Lung (tissue), 12 donors: ENCODE measurements around the gene RETREG1. TPM values are rescaled to one million over a fixed set of nuclear protein-coding genes. Genes with fewer than 3 reads are reported as not detected.

Experiments used
- ATAC-seq: fragments of 200-7000 bp; cut with Tn5 transposase; one replicate; pipeline ENCODE4 v1.9.1; 2020; ENCODE audit warnings: moderate number of reproducible peaks; ENCODE audit not compliant: insufficient read depth, low FRiP score
- DNase-seq, 3 donors: peaks; one replicate each; pipeline ENCODE4 v3.0.0-alpha.2; 2013 to 2017
- H3K27ac ChIP-seq, 2 donors: one replicate each; pipeline ENCODE4 v1.5.1; 2013; ENCODE audit warnings: mild to moderate bottlenecking in 2 of 2, moderate library complexity in 2 of 2, control low read depth in 1 of 2, inconsistent platforms in 1 of 2, low read depth in 1 of 2, low read length in 1 of 2
- H3K27me3 ChIP-seq, 3 donors: one replicate each; pipeline ENCODE4 v1.5.1; 2013; ENCODE audit warnings: low read length in 2 of 3; ENCODE audit not compliant: control insufficient read depth in 3 of 3, insufficient read depth in 3 of 3
- H3K36me3 ChIP-seq, 4 donors: one replicate each; pipeline ENCODE4 v1.5.1; 2013; ENCODE audit warnings: low read length in 4 of 4, mild to moderate bottlenecking in 1 of 4, moderate library complexity in 1 of 4; ENCODE audit not compliant: control insufficient read depth in 4 of 4, insufficient read depth in 4 of 4
- H3K4me1 ChIP-seq, 5 donors: one replicate each; pipeline ENCODE4 v1.5.1; 2013; ENCODE audit warnings: low read length in 5 of 5, mild to moderate bottlenecking in 2 of 5, moderate library complexity in 1 of 5; ENCODE audit not compliant: control insufficient read depth in 5 of 5, insufficient read depth in 5 of 5
- H3K4me3 ChIP-seq: one replicate; pipeline ENCODE4 v1.5.1; 2013; ENCODE audit warnings: mild to moderate bottlenecking, control low read depth, moderate library complexity
- H3K9ac ChIP-seq, 2 donors: one replicate each; pipeline ENCODE4 v1.5.1; 2013; ENCODE audit warnings: low read length in 2 of 2, control low read depth in 1 of 2; ENCODE audit not compliant: insufficient read depth in 1 of 2
- H3K9me3 ChIP-seq, 4 donors: one replicate each; pipeline ENCODE4 v1.5.1; 2013; ENCODE audit warnings: low read length in 3 of 4, mild to moderate bottlenecking in 1 of 4, moderate library complexity in 1 of 4; ENCODE audit not compliant: control insufficient read depth in 4 of 4, insufficient read depth in 3 of 4
- WGBS, 2 donors: extraction: QIAGEN DNeasy Blood & Tissue Kit; methylation state at CpG; one replicate each; pipeline ENCODE4 v1.1.7; 2013; 5-methylcytosine and 5-hydroxymethylcytosine counted together
- polyA plus RNA-seq, 2 donors: library from polyadenylated mRNA; stranded (reverse); fragments of 200-250 nt; gene quantifications; one replicate each; pipeline ENCODE4 v1.2.1, GENCODE V29; 2013
- total RNA-seq, 2 donors: library from RNA; depleted of rRNA in 1 of 2; stranded (reverse); fragments of >200 nt in 1 of 2; gene quantifications; one replicate each; pipeline ENCODE4 v1.2.1, GENCODE V29; 2014 to 2021
- TF ChIP-seq, protein P1 (sequence below): IDR thresholded peaks from 2 replicates; pipeline ENCODE4 v1.5.1; 2012; ENCODE audit warnings: mild to moderate bottlenecking; ENCODE audit errors: control extremely low read depth, extremely low read depth
- donor health status: control.
- donor health status: control.
- donor health status: Bipolar disorder and iron deficiency.
- donor health status: healthy.
- donor health status: DM: yes; HTN: yes; CAD: no.

RETREG1 gene
- total and polyA plus RNA-seq, 4 donors = 6.8 to 19.5 (median 9.6) TPM

DNA sequence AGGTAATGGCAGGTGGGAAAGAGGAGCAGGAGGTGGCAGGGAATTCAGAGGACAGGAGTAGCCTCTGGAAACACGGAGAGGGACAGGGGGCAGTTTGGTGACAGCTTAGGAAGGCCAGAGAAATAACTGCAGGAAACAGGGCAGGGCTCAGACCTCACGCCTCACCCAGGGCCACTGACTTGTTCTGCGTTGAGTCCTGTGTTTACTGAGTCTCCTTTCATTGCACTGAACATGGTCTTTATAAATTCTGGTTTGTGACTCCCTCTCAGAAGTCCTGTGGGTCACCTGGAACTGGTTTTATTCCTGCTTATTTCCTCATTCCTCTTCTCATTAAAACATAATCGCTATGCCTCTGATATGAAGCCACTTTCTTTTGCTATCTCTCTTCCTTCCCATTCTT is 96.0 kb downstream of the RETREG1 start:
- no peak overlapping the region for H3K9ac ChIP-seq

DNA sequence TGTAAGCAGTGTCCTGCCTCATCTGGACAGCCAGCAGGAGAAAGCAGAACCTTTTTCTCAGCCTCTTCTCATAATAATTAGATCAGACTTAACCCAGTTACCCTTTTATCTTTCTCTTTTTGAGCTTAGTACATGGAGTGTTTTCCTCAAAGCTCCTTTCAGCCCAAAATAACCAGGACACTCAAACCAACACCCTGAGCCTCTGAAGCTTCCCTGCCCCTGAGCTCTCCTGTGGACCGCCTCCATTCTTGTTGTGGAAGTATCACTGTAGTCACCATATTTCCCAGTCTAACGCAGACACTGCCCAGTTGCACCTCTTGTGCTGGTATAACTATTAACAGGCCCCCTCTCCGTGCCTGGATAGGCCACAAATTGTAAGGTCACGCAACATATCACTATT is 97.4 kb downstream of the RETREG1 start:
- ATAC-seq = no peak
- TF ChIP-seq, protein P1, sequence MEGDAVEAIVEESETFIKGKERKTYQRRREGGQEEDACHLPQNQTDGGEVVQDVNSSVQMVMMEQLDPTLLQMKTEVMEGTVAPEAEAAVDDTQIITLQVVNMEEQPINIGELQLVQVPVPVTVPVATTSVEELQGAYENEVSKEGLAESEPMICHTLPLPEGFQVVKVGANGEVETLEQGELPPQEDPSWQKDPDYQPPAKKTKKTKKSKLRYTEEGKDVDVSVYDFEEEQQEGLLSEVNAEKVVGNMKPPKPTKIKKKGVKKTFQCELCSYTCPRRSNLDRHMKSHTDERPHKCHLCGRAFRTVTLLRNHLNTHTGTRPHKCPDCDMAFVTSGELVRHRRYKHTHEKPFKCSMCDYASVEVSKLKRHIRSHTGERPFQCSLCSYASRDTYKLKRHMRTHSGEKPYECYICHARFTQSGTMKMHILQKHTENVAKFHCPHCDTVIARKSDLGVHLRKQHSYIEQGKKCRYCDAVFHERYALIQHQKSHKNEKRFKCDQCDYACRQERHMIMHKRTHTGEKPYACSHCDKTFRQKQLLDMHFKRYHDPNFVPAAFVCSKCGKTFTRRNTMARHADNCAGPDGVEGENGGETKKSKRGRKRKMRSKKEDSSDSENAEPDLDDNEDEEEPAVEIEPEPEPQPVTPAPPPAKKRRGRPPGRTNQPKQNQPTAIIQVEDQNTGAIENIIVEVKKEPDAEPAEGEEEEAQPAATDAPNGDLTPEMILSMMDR = no peak

More for the DNA sequence above, 96.0 kb downstream of the RETREG1 start:
- Histone ChIP-seq H3K36me3 (no peaks in the 10 kb centered on the region), H3K9me3 (no peaks in the 10 kb centered on the region), H3K27ac (no peak overlapping the region), H3K27me3 (no peaks in the 10 kb centered on the region), H3K4me3 (no peak overlapping the region), H3K4me1 (peaks cover 0 to 7% (median 0%) of the 10 kb centered on the region in 5 donors)
- TF ChIP-seq, protein P1 = no peak
- WGBS, 2 donors = 58 to 75% methylated on average over 4 of the region's 4 CpGs
- DNase-seq = no peak
- ATAC-seq = no peak

DNA sequence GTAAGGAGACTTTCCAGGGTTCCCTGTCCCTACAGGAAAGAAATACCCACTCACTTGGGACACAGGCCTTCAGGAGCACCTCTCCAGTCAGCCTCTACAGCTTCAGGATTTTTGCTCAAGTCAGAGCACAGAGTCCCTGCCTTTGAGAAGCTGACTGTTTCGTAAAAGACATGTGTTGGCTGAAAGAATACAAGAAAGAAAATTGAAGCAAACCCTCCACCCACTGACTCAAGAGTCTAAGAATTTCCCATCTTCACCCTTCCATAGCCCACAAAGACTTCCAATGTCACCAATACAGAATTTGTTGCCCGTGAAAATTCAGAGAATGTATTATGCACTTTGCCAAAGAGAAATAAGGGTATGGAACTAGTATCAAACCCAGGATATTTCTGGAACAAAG is 98.2 kb downstream of the RETREG1 start:
- Histone ChIP-seq H3K4me1 (peaks cover 0 to 7% (median 0%) of the 10 kb centered on the region in 5 donors), H3K27me3 (no peaks in the 10 kb centered on the region), H3K9ac (no peak overlapping the region), H3K9me3 (no peaks in the 10 kb centered on the region), H3K36me3 (no peaks in the 10 kb centered on the region), H3K27ac (no peak overlapping the region), H3K4me3 (no peak overlapping the region)
- DNase-seq = no peak
- TF ChIP-seq, protein P1 = no peak
- WGBS, 2 donors = 94 to 97% methylated on average over 2 of the region's 2 CpGs
- no peak for ATAC-seq

More for the DNA sequence above, 97.4 kb downstream of the RETREG1 start:
- Histone ChIP-seq H3K9me3 (no peaks in the 10 kb centered on the region), H3K4me1 (peaks cover 0 to 7% (median 0%) of the 10 kb centered on the region in 5 donors), H3K4me3 (no peak overlapping the region), H3K36me3 (no peaks in the 10 kb centered on the region), H3K27me3 (no peaks in the 10 kb centered on the region), H3K9ac (no peak overlapping the region), H3K27ac (no peak overlapping the region)
- DNase-seq = no peak
- 90 to 96% methylated on average over 4 of the region's 4 CpGs for WGBS, 2 donors

DNA sequence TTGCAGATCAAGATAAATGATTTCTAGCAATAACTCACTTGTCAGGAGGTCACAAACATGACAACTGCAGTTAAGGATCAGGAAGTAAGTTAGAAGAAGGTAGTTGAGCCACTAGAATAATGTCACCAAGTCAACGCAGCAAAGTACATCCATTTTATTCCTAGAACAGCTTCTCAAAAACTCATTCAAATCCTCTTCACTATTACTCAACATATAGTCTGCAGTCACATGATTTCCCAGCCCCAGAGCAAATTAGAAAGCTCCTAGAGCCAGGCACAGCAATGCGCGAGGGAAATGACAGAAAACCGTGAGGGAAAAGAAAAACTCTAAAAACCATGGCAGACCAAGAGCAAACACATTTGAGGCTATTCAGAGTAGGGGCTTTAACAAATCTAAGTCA is 101.3 kb downstream of the RETREG1 start:
- Histone ChIP-seq H3K27ac (no peak overlapping the region), H3K4me3 (no peak overlapping the region), H3K9ac (no peak overlapping the region), H3K36me3 (no peaks in the 10 kb centered on the region), H3K4me1 (no peaks in the 10 kb centered on the region), H3K9me3 (no peaks in the 10 kb centered on the region), H3K27me3 (no peaks in the 10 kb centered on the region)
- ATAC-seq (no peak), DNase-seq (no peak)
- 69 to 70% methylated on average over 4 of the region's 4 CpGs for WGBS, 2 donors
- TF ChIP-seq, protein P1 = no peak
